T-helper 2 cell treated with Interferon-gamma antibody and Interleukin-4, amounts not matched to agents 5 μg/mL and 100 μg/mL, for 36 hours (primary cell): ENCODE results near the gene KCNK15.

ENCODE experiments used
- DNase-seq: peaks from one replicate; pipeline ENCODE4 v3.0.0; 2021; ENCODE audit warnings: low spot score
- H3K27ac Mint-ChIP-seq: one replicate; pipeline ENCODE4 v1.8.0; 2021; ENCODE audit warnings: mild to moderate bottlenecking, mixed read lengths
- H3K27me3 Mint-ChIP-seq: one replicate; pipeline ENCODE4 v1.8.0; 2021; ENCODE audit warnings: low read depth, mixed read lengths
- H3K36me3 Mint-ChIP-seq: one replicate; pipeline ENCODE4 v1.8.0; 2021; ENCODE audit warnings: low read depth, mixed read lengths
- H3K4me1 Mint-ChIP-seq: one replicate; pipeline ENCODE4 v1.8.0; 2021; ENCODE audit warnings: low read depth, mixed read lengths
- H3K4me3 Mint-ChIP-seq: one replicate; pipeline ENCODE4 v1.8.0; 2022; ENCODE audit warnings: mild to moderate bottlenecking, moderate library complexity, mixed read lengths
- H3K9me3 Mint-ChIP-seq: one replicate; pipeline ENCODE4 v1.8.0; 2021; ENCODE audit warnings: mixed read lengths

KCNK15 gene

GRCh38 chr20:44707018-44707579 lies 38.6 kb upstream of the KCNK15 start:
- Mint-ChIP-seq H3K27ac (no peak overlapping the region), H3K4me1 (no peaks in the 10 kb centered on the region), H3K4me3 (no peak overlapping the region), H3K36me3 (no peaks in the 10 kb centered on the region), H3K27me3 (no peaks in the 10 kb centered on the region), H3K9me3 (no peaks in the 10 kb centered on the region)
- no peak for DNase-seq

DNA sequence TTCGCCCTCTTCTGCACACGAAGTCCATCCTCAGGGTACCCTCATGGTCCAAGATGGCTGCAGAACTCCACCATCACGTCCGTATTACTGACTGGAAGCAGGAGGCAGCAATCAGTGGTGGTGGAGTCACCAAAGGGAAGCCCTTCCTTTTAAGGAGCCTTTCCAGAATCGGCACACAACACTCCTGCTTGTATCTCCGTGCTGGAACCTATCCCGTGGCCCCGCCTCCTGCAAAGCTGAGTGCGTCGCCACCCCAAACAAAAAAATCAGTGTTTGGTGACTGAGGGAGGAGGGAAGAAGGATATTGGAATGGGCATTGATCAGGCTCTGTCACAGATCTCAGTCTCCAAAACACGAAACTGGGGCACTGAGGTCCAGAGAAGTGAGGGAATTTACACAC lies 36.3 kb upstream of the KCNK15 start:
- Mint-ChIP-seq H3K27me3 (peaks cover 6% of the 10 kb centered on the region), H3K27ac (no peak overlapping the region), H3K9me3 (no peaks in the 10 kb centered on the region), H3K4me1 (no peaks in the 10 kb centered on the region), H3K4me3 (no peak overlapping the region), H3K36me3 (no peaks in the 10 kb centered on the region)
- no peak for DNase-seq

DNA sequence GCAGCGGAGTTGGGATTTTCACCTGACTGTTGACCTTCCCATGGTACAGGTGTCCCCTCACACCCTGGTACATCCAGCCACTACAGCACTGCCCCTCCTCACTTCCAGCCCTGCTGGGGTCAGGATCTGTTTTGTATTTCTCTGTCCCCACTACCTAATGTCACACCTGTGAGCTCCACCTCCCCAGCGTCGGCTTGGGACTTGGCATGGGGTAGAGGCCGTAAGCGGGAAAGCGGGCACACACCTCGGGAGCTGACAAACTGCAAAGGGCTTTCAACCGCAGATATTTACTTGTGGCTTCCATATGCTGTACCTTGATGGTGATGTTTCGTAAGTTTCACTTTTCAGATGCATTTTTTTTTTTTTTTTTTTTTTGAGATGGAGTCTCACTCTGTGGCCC lies 35.9 kb upstream of the KCNK15 start:
- H3K27me3 Mint-ChIP-seq, result peaks cover 6% of the 10 kb centered on the region
- no peaks in the 10 kb centered on the region for H3K4me1 Mint-ChIP-seq
- no peak overlapping the region for H3K4me3 Mint-ChIP-seq
- H3K36me3 Mint-ChIP-seq, result no peaks in the 10 kb centered on the region
- no peak for DNase-seq
- H3K9me3 Mint-ChIP-seq, result no peaks in the 10 kb centered on the region
- H3K27ac Mint-ChIP-seq, result no peak overlapping the region

DNA sequence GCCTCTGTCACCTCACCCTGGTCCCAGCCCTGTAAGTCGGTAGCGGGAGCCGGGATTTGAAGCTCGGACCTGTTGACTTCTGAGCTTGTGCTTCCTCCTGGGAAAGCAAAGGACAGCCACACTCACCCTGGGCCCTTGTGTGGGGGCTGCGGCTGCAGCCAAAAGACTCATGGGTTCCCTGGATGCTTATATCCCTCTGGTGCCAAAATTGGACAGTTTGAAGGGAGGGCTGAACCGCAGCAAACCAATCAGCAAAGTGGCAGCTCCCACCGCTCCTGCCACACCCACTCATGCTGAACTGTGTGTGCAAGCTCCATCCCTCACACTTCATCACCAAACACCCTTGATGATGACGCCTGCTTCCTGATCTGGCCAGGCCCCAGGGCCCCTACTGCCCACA lies 34.4 kb upstream of the KCNK15 start:
- Mint-ChIP-seq H3K27me3 (peaks cover 6% of the 10 kb centered on the region), H3K36me3 (no peaks in the 10 kb centered on the region), H3K4me1 (no peaks in the 10 kb centered on the region), H3K4me3 (no peak overlapping the region), H3K27ac (no peak overlapping the region), H3K9me3 (no peaks in the 10 kb centered on the region)
- DNase-seq, result no peak

GRCh38 chr20:44714102-44714700 lies 31.5 kb upstream of the KCNK15 start:
- Mint-ChIP-seq H3K4me1 (no peaks in the 10 kb centered on the region), H3K27ac (no peak overlapping the region), H3K4me3 (no peak overlapping the region), H3K27me3 (peaks cover 6% of the 10 kb centered on the region), H3K9me3 (no peaks in the 10 kb centered on the region), H3K36me3 (no peaks in the 10 kb centered on the region)
- DNase-seq, result no peak

- Mint-ChIP-seq H3K36me3 (no peaks in the 10 kb centered on the region), H3K4me3 (no peak within 1 kb of the TSS), H3K9me3 (no peaks in the 10 kb centered on the region), H3K4me1 (no peaks in the 10 kb centered on the region), H3K27me3 (peaks cover 6% of the 10 kb centered on the region), H3K27ac (no peak within 1 kb of the TSS)
- no peak for DNase-seq
Measured at GRCh38 chr20:44714701-44715498, 30.8 kb upstream of the KCNK15 start, which contains the start of gene CCN5. TSS of gene CCN5 (plus strand) at chr20:44715369. CDS start at chr20:44715391, 22 bp downstream.

- peaks cover 6% of the 10 kb centered on the region for H3K27me3 Mint-ChIP-seq
- no peak overlapping the region for H3K27ac Mint-ChIP-seq
- DNase-seq, result no peak
- no peaks in the 10 kb centered on the region for H3K4me1 Mint-ChIP-seq
- H3K9me3 Mint-ChIP-seq, result no peaks in the 10 kb centered on the region
- H3K4me3 Mint-ChIP-seq, result no peak overlapping the region
- H3K36me3 Mint-ChIP-seq, result no peaks in the 10 kb centered on the region
Measured at GRCh38 chr20:44715499-44716308, 30.0 kb upstream of the KCNK15 start.

DNA sequence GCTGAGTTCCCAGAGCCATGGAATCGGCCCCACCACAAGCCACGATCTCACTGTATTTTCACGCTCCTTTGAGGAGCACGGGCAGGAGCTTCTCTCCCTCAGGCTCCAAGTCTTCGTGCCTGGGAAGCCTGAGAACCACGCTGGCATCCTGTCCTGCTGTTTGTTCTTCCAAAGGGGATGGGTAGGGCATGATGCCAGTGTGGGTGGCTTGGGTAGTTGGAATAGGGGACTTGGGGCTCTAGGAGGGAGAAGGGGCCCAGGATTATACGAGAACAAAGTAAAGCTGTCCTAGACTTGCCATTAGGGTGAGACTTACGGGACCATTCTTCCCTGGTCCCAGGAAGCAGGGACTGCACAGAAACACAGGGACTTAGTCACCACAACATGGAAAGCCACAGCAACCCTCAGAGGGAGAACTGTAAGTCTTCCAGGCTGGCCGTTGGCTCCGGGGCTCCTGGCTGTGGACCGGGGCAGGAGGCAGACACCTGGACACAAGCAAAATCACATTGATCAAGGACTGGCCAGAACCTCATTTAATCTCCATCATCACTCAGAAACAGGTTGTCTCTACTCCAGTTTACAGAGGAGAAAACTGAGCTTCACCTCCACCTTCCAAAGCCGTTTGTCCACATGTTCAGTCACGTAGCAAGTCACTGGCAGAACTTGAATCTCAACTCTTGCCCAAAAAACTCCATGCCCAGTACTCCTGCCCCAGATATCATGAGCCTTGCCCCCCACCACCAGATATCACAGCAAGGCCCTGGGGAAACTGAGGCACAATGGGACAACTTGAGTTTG lies 29.2 kb upstream of the KCNK15 start:
- Mint-ChIP-seq H3K27ac (no peak overlapping the region), H3K27me3 (peaks cover 6% of the 10 kb centered on the region), H3K36me3 (no peaks in the 10 kb centered on the region), H3K9me3 (no peaks in the 10 kb centered on the region), H3K4me3 (no peak overlapping the region), H3K4me1 (no peaks in the 10 kb centered on the region)
- no peak for DNase-seq

DNA sequence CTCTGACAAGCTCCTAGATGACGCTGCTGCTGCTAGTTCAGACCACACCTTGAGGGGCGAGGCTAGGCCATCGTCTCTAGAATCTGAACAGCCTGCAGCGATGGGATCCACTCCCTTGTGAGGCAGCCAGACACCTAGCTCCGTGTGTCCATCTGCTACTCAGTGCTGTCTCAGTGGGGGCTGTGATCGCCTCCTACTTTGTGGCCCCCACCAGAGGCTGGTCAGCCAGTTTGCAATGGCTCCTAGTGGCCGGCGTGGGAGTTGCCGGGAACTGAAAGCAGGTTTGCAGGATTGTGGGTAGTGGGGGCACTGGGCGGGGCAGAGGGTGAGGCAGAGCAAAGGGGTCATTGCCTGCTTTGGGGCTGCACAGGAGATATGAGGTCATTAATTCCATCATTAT lies 27.7 kb upstream of the KCNK15 start:
- no peak for DNase-seq
- Mint-ChIP-seq H3K27me3 (peaks cover 4% of the 10 kb centered on the region), H3K27ac (no peak overlapping the region), H3K4me3 (no peak overlapping the region), H3K9me3 (no peaks in the 10 kb centered on the region), H3K4me1 (no peaks in the 10 kb centered on the region), H3K36me3 (no peaks in the 10 kb centered on the region)

DNA sequence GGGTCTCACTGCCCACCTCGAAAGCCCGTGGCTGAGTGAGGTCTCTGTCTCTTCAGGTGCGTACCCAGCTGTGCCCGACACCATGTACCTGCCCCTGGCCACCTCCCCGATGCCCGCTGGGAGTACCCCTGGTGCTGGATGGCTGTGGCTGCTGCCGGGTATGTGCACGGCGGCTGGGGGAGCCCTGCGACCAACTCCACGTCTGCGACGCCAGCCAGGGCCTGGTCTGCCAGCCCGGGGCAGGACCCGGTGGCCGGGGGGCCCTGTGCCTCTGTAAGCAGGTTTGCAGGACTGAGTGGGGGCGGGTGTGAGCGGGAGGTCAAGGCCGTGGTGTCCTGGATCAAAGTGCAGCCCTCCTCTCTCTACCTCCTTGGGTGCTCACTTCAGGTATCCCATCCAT lies 25.8 kb upstream of the KCNK15 start:
- H3K9me3 Mint-ChIP-seq, result no peaks in the 10 kb centered on the region
- H3K36me3 Mint-ChIP-seq, result no peaks in the 10 kb centered on the region
- no peak overlapping the region for H3K4me3 Mint-ChIP-seq
- no peaks in the 10 kb centered on the region for H3K4me1 Mint-ChIP-seq
- no peak for DNase-seq
- H3K27ac Mint-ChIP-seq, result no peak overlapping the region
- no peaks in the 10 kb centered on the region for H3K27me3 Mint-ChIP-seq

GRCh38 chr20:44720621-44720996 lies 25.1 kb upstream of the KCNK15 start:
- H3K9me3 Mint-ChIP-seq, result no peaks in the 10 kb centered on the region
- H3K27me3 Mint-ChIP-seq, result no peaks in the 10 kb centered on the region
- no peak for DNase-seq
- no peaks in the 10 kb centered on the region for H3K36me3 Mint-ChIP-seq
- H3K4me3 Mint-ChIP-seq, result no peak overlapping the region
- H3K4me1 Mint-ChIP-seq, result no peaks in the 10 kb centered on the region
- H3K27ac Mint-ChIP-seq, result no peak overlapping the region

GRCh38 chr20:44720997-44721784 lies 24.5 kb upstream of the KCNK15 start:
- H3K27ac Mint-ChIP-seq, result no peak overlapping the region
- no peaks in the 10 kb centered on the region for H3K36me3 Mint-ChIP-seq
- no peak for DNase-seq
- no peaks in the 10 kb centered on the region for H3K4me1 Mint-ChIP-seq
- no peaks in the 10 kb centered on the region for H3K27me3 Mint-ChIP-seq
- H3K4me3 Mint-ChIP-seq, result no peak overlapping the region
- no peaks in the 10 kb centered on the region for H3K9me3 Mint-ChIP-seq

DNA sequence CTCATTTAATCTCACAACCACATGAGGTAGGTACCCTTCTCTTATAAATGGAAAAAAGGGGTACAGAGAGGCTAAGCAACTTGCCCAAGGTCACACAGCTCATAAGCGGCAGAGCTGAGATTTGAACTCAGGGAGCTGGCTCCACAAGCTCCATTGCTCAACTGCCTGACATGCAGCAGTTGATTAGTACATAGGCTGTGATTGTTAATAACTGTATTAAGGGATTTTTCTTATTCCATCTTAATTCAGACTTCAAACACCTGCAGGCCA lies 23.9 kb upstream of the KCNK15 start:
- DNase-seq, result no peak
- H3K36me3 Mint-ChIP-seq, result no peaks in the 10 kb centered on the region
- H3K27ac Mint-ChIP-seq, result no peak overlapping the region
- H3K9me3 Mint-ChIP-seq, result no peaks in the 10 kb centered on the region
- H3K4me1 Mint-ChIP-seq, result no peaks in the 10 kb centered on the region
- H3K27me3 Mint-ChIP-seq, result no peaks in the 10 kb centered on the region
- no peak overlapping the region for H3K4me3 Mint-ChIP-seq
